ENCODE data around the gene GABRR1.
A peak's percentile ranks its signal among the peaks of the same experiment; 100 is the strongest.
"Not testable (repeated sequence)": the region's sequence is repeated elsewhere in the genome, so short reads cannot be mapped to it uniquely, and the experiment has no call there.

GABRR1 gene

GRCh38 chr6:89160331-89161092 lies 56.6 kb downstream of the GABRR1 start:
- DNase-seq (ENCODE audit: low read depth in 2 of 2), result no peak

- DNase-seq (ENCODE audit: low read depth in 2 of 2), result no peak
Observed at GRCh38 chr6:89154131-89154530, 63.0 kb downstream of the GABRR1 start.

- DNase-seq (ENCODE audit: low read depth in 2 of 2), result peak in 1 of 2 donors; percentile 15
Observed at GRCh38 chr6:89148016-89148750, 69.0 kb downstream of the GABRR1 start.

- DNase-seq (ENCODE audit: low read depth in 2 of 2), result peak; percentile 14 to 18
Observed at GRCh38 chr6:89146718-89147700, 70.1 kb downstream of the GABRR1 start.

- DNase-seq (ENCODE audit: low read depth in 2 of 2), result peak; percentile 53 to 61
Observed at GRCh38 chr6:89145956-89146717, 71.0 kb downstream of the GABRR1 start, which contains the start of gene PM20D2. PM20D2 (plus strand) TSS chr6:89146055; CDS start chr6:89146145, 90 bp downstream.

DNA sequence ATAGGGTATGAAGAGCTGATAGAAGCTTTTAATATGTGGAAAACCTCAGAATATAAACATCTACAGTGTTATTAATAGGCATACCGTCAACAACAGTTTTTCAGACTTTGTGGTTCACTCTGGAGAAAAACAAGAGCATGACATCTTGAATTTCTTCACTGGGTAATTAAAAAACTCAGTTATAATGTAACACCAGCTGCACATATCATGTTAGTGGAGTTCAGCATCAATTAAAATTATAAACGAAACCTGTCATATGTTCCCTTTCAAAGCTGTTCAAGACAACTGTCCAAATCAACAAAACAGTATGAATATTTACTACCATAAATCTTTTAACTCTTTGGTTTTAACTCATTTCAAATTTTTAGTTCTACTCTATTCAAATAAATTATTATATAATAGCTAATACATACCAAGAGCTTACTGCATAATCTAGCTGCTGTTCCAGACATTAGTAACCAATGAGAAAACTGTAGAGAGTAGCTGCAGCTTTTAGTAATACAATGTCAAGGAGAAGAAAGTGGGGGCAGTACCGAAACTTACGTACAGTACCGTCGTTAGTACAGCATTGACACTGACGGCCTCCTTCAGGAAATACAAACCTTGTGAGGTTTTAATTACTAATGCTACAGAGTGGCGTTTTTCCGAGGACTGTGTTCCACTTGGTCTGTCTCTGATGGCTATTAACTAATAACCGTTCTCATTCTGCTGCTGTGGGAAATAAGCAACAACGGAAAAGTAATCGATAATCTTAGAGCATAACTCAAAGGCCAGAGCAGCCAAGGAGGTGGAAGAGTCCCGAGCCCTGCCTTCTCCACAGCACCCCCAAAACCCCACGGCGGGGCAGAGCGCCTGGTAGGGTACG lies 71.8 kb downstream of the GABRR1 start:
- no peak for DNase-seq (ENCODE audit: low read depth in 2 of 2)

- no peak for DNase-seq (ENCODE audit: low read depth in 2 of 2)
Observed at GRCh38 chr6:89144354-89144906, 72.7 kb downstream of the GABRR1 start.

DNA sequence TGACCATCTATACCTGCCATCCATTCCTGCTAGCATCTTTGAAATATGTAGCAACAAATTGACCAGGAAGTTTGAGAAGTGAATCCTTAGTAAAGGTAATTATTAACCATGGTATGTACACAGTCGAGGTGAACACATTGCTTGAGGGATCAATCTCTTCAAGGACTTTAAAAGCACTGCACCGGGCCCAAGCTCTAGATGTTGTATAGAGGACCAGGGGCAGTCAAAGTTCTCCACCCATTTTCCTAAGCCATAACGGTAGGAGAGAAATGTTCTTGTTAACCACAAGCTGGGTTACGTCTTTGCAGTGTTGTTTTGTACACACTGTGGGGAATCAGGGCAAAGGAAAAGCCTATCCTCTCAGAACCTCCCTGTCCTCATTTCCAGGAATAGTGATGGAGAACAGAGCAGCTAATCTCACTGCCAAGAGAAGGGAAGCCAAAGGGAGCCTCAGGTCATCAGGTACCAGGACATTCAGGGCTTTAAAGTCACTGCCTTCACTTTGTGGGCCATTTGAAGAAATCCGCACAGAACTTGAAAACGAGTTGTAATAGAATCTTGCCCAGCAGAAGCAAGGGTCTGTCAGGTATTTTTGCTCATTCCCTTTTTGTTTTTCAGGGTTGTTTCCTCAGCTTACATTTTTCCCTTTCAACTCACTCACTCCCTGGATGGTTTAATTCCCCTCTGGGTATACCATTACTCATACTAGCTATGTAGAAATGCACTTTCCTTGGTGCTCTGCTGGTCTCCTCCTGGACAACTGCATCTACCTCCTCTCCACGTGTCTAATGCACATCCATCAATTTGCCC lies 76.6 kb downstream of the GABRR1 start:
- DNase-seq (ENCODE audit: low read depth in 2 of 2), result no peak

DNA sequence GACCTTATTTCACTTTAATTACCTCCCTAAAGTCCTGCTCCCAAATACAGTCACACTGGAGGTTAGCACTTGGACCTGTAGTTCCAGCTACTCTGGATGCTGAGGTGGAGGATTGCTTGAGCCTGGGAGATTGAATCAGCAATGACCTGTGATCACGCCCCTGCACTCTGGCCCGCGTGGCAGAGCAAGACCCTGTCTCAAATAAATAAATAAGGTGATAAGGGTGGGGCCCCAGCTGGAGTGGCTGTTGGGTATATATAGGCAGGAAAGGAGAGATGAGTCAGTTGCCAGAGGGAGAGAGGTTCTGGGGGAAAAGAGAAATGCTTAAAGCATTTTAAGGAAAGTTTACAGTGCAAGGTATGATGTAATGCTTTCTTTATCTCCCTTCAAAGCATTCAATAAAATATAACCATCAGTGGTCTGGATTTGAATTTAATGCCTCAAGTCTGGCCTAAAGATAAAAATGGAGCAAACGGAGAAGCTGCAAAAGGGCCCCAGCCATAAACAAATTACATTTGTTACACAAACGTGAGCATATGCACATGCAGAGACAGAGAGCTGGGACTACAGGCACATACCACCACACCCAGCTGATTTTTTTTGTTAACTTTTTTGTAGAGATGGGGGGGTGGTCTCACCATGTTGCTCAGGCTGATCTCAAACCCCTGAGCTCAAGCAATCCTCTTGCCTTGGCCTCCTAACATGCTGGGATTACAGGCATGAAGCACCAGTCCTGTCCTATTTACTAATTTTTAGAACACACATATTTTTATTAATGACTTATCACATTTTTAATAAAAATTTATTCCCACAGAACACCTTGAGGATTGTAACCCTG lies 77.4 kb downstream of the GABRR1 start:
- DNase-seq (ENCODE audit: low read depth in 2 of 2), result no peak

DNA sequence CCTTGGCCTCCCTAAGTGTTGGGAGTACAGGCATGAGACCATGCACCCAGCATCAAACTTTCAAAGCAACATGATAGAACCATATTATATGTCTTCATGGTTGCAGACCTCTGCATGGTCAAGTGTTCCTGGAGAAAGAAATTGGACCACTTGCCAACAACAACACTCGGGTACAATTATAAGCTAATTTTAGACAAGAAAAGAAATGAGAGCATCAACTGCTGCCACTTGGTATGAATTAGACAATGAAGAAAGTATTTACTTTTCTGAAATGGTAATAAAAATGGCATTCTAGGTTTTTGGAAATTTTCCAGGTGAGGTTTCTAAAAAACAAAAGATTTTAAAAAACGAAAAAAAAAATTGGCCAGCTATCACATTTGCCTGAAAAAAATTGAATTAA lies 79.0 kb downstream of the GABRR1 start:
- no peak for DNase-seq (ENCODE audit: low read depth in 2 of 2)

DNA sequence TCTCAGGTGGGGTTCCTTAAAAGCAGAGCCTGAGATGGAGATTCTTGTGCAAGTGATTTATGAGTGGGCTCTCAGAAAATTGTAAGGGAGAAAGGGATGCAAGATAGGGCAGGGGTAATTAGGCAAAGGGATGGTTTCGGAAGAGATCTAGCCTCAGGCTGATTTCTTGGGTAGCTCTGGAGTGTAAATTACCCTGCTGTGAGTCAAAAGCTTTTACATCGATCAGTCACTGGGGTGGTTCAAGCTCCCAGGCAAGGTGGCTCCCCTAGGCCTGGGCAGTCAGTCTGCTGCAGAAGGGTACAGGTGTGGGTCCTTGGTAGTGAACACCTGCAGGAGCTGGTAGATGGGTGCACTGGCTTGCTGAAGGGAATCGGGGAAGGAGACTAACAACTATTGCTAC lies 82.4 kb downstream of the GABRR1 start:
- no peak for DNase-seq (ENCODE audit: low read depth in 2 of 2)

- DNase-seq (ENCODE audit: low read depth in 2 of 2), result no peak
Observed at GRCh38 chr6:89133981-89134380, 83.2 kb downstream of the GABRR1 start.

DNA sequence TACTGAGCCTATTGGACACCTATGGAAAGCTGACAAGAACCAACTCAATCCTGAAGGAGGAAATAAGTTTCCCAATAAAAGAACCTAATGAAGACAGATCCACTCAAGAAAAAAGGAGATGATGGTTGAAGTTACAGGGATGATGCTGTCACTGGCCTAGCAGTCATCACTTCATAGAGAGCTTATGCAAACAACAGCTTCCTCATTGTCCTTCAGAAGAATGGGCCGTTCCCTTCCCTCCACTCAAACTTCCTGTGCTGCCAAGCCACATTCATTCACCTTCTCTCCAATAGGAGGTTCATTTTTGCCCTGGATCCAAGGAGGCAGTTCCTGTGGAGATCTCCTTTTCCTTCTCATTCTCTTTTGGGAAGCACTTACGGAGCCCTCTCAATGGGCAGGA lies 85.1 kb downstream of the GABRR1 start:
- DNase-seq (ENCODE audit: low read depth in 2 of 2), result no peak

GRCh38 chr6:89131599-89131998 lies 85.6 kb downstream of the GABRR1 start:
- no peak for DNase-seq (ENCODE audit: low read depth in 2 of 2)

GRCh38 chr6:89128256-89128671 lies 88.9 kb downstream of the GABRR1 start:
- not testable (repeated sequence) for DNase-seq (ENCODE audit: low read depth in 2 of 2)
